ENCODE results near the gene DDX60.

GRCh38 chr4:168325591-168325990 lies 7.0 kb upstream of the DDX60 start:
- TF ChIP-seq, protein P1, sequence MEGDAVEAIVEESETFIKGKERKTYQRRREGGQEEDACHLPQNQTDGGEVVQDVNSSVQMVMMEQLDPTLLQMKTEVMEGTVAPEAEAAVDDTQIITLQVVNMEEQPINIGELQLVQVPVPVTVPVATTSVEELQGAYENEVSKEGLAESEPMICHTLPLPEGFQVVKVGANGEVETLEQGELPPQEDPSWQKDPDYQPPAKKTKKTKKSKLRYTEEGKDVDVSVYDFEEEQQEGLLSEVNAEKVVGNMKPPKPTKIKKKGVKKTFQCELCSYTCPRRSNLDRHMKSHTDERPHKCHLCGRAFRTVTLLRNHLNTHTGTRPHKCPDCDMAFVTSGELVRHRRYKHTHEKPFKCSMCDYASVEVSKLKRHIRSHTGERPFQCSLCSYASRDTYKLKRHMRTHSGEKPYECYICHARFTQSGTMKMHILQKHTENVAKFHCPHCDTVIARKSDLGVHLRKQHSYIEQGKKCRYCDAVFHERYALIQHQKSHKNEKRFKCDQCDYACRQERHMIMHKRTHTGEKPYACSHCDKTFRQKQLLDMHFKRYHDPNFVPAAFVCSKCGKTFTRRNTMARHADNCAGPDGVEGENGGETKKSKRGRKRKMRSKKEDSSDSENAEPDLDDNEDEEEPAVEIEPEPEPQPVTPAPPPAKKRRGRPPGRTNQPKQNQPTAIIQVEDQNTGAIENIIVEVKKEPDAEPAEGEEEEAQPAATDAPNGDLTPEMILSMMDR (IDR thresholded peaks at IDR 0.05), result no peak
- TF ChIP-seq POLR2A (IDR thresholded peaks at IDR 0.05), result no peak
